ENCODE results near the gene GPR151.

- TF ChIP-seq CTCF (IDR thresholded peaks at IDR 0.05; ENCODE audit: insufficient read depth, low read length, poor library complexity, severe bottlenecking) (no peak), EZH2phosphoT487 (conservative IDR thresholded peaks at IDR 0.05; ENCODE audit: low read length) (no peak)
Observed at GRCh38 chr5:146538432-146538831, 22.4 kb upstream of the GPR151 start.

Measured in SU-DHL-6 (cell line).